ENCODE measurements around the gene CDC37L1. TPM values are rescaled to one million over a fixed set of nuclear protein-coding genes. Genes with fewer than 3 reads are reported as not detected.
A peak's percentile ranks its signal among the peaks of the same experiment; 100 is the strongest.

The CDC37L1 gene
- total and polyA plus RNA-seq, 9 of the 15 experiments (the other 6 are each of a cell fraction or from before 2014, with no cell fraction given): 1.5 to 7.9 (median 6.0) TPM

GRCh38 chr9:4741365-4742089 lies 62.2 kb downstream of the CDC37L1 start (continued):
- TF ChIP-seq ZBTB1 (CRISPR knock-in tag; IDR thresholded peaks at IDR 0.05; ENCODE audit: borderline replicate concordance, low read depth) (no peak), TAF1 (IDR thresholded peaks at IDR 0.05; ENCODE audit: control insufficient read depth, extremely low read depth, insufficient read depth, low read length, severe bottlenecking) (peak; percentile 19), NRF1 (conservative IDR thresholded peaks at IDR 0.05 in 1 of 2, IDR thresholded peaks at IDR 0.05 in 1 of 2) (peak; percentile 78 to 79; a peak in 2 of 4 replicates), RCOR1 (IDR thresholded peaks at IDR 0.05; ENCODE audit: borderline replicate concordance in 1 of 2, low read depth in 2 of 2, low read length in 2 of 2) (no peak), PYGO2 (tag; IDR thresholded peaks at IDR 0.05) (no peak), HDAC1 (IDR thresholded peaks at IDR 0.05) (peak in 1 of 2 experiments; percentile 68; a peak in 1 of 4 replicates), GTF2A2 (tag; IDR thresholded peaks at IDR 0.05) (no peak), FOXA3 (CRISPR knock-in tag; conservative IDR thresholded peaks at IDR 0.05 in 1 of 2, IDR thresholded peaks at IDR 0.05 in 1 of 2) (no peak), ARID2 (IDR thresholded peaks at IDR 0.05) (0 out of 2 replicates have a peak, but pooled peaks have one; percentile 29), CXXC5 (CRISPR knock-in tag; IDR thresholded peaks at IDR 0.05) (0 out of 2 replicates have a peak, but pooled peaks have one; percentile 3), PHF8 (IDR thresholded peaks at IDR 0.05; ENCODE audit: borderline replicate concordance, low read length) (peak; percentile 50; the same call in 1 of the 2 replicates), NCOA6 (IDR thresholded peaks at IDR 0.05) (no peak)
- TF ChIP-seq, protein P1, sequence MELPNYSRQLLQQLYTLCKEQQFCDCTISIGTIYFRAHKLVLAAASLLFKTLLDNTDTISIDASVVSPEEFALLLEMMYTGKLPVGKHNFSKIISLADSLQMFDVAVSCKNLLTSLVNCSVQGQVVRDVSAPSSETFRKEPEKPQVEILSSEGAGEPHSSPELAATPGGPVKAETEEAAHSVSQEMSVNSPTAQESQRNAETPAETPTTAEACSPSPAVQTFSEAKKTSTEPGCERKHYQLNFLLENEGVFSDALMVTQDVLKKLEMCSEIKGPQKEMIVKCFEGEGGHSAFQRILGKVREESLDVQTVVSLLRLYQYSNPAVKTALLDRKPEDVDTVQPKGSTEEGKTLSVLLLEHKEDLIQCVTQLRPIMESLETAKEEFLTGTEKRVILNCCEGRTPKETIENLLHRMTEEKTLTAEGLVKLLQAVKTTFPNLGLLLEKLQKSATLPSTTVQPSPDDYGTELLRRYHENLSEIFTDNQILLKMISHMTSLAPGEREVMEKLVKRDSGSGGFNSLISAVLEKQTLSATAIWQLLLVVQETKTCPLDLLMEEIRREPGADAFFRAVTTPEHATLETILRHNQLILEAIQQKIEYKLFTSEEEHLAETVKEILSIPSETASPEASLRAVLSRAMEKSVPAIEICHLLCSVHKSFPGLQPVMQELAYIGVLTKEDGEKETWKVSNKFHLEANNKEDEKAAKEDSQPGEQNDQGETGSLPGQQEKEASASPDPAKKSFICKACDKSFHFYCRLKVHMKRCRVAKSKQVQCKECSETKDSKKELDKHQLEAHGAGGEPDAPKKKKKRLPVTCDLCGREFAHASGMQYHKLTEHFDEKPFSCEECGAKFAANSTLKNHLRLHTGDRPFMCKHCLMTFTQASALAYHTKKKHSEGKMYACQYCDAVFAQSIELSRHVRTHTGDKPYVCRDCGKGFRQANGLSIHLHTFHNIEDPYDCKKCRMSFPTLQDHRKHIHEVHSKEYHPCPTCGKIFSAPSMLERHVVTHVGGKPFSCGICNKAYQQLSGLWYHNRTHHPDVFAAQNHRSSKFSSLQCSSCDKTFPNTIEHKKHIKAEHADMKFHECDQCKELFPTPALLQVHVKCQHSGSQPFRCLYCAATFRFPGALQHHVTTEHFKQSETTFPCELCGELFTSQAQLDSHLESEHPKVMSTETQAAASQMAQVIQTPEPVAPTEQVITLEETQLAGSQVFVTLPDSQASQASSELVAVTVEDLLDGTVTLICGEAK (IDR thresholded peaks at IDR 0.05): 0 out of 2 replicates have a peak, but pooled peaks have one; percentile 33
- TF ChIP-seq, protein P1 (CRISPR knock-in tag; IDR thresholded peaks at IDR 0.05): no peak
- TF ChIP-seq, protein P2, sequence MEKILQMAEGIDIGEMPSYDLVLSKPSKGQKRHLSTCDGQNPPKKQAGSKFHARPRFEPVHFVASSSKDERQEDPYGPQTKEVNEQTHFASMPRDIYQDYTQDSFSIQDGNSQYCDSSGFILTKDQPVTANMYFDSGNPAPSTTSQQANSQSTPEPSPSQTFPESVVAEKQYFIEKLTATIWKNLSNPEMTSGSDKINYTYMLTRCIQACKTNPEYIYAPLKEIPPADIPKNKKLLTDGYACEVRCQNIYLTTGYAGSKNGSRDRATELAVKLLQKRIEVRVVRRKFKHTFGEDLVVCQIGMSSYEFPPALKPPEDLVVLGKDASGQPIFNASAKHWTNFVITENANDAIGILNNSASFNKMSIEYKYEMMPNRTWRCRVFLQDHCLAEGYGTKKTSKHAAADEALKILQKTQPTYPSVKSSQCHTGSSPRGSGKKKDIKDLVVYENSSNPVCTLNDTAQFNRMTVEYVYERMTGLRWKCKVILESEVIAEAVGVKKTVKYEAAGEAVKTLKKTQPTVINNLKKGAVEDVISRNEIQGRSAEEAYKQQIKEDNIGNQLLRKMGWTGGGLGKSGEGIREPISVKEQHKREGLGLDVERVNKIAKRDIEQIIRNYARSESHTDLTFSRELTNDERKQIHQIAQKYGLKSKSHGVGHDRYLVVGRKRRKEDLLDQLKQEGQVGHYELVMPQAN (IDR thresholded peaks at IDR 0.05; ENCODE audit: borderline replicate concordance): peak; percentile 61
